OCI-LY1 (cell line): ENCODE data around the gene ZNF329.

Experiments
- CTCF ChIP-seq: fragments of 200-600 bp; sonication (generic), shearing (Covaris generic); IDR thresholded peaks from 2 replicates; pipeline ENCODE4 v1.5.1; 2017; ENCODE audit warnings: mild to moderate bottlenecking, antibody characterized with exemption, low read length, moderate library complexity, mixed read lengths
- EZH2 ChIP-seq: fragments of 200-600 bp; sonication (generic), shearing (Covaris generic); IDR thresholded peaks from 2 replicates; pipeline ENCODE4 v1.8.0; 2017; ENCODE audit warnings: borderline replicate concordance, mixed run types, mild to moderate bottlenecking, antibody characterized with exemption, low read length, moderate library complexity, mixed read lengths

GRCh38 chr19:58170860-58171259 lies 20.3 kb upstream of the ZNF329 start:
- TF ChIP-seq CTCF (no peak), EZH2 (no peak)
